Measurements from ENCODE around the gene SAMD3. TPM values are rescaled to one million over a fixed set of nuclear protein-coding genes. Genes with fewer than 3 reads are reported as not detected.
"Not testable (repeated sequence)": the region's sequence is repeated elsewhere in the genome, so short reads cannot be mapped to it uniquely, and the experiment has no call there.

SAMD3 gene
- total RNA-seq, 8 experiments from 2014 or later, result 0.05 to 2.6 (median 0.55) TPM

DNA sequence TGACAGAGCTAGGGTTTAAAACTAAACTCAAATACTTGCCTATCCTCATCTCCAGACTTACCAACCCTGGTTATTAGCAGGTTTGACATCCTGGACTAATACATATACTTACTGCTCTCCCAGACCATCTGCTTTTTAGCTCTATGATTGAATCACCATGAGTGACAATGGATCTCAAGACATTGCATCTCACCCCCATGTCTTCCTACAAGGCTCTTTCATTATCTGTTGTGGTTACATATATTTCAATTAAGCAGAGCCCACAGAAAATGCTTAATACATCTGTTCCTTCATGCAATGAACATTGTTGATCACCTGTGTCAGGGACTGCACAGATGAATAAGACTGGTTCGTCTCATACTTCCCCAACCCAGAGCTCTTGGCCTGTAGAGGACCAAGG is 19.4 kb downstream of the SAMD3 start:
- in situ Hi-C loops (cut with MboI; ENCODE audit: low pct_unique_long_range_greater_than_20kb in 2 of 9, low sequenced_read_pairs in 9 of 9, unreplicated experiment in 9 of 9), result no loop called here
- Histone ChIP-seq H3K4me3 (no peak overlapping the region), H3K27ac (no peak overlapping the region), H3K4me1 (replicated peaks in 1 of 2) (no peaks in the 10 kb centered on the region)
- 83% methylated on average over 1 of the region's 1 CpG; no CpG with 5 or more reads in 7 of the 10 experiments for WGBS, 10 experiments
- no peak for ATAC-seq (replicated peaks in 6 of 8)

DNA sequence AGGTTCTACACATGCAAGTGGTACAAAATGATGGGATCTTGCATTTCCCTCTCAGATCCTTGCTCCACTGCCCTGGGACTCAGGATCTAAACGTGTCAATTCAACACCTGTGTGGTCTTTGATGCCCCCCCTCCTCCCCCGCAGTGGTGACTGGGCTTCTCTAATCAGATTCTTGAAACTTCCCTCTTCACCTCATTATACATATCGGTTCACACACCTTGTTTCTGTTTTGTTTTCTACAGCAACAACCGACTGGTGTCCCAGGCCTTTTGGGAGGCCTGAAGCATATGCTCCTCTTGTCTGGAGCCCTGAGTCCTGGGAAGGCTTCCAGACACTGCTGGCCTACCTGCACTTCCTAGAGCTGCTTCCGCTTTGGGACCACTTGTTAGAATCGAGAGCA is 20.0 kb downstream of the SAMD3 start:
- in situ Hi-C loops (cut with MboI; ENCODE audit: low pct_unique_long_range_greater_than_20kb in 2 of 9, low sequenced_read_pairs in 9 of 9, unreplicated experiment in 9 of 9), result no loop called here
- Histone ChIP-seq H3K4me3 (no peak overlapping the region), H3K27ac (no peak overlapping the region), H3K4me1 (replicated peaks in 1 of 2) (no peaks in the 10 kb centered on the region)
- no peak for ATAC-seq (replicated peaks in 6 of 8)
- 30 to 83% (median 54%) methylated on average over 1 to 5 of the region's 6 CpGs; no CpG with 5 or more reads in 3 of the 10 experiments for WGBS, 10 experiments

DNA sequence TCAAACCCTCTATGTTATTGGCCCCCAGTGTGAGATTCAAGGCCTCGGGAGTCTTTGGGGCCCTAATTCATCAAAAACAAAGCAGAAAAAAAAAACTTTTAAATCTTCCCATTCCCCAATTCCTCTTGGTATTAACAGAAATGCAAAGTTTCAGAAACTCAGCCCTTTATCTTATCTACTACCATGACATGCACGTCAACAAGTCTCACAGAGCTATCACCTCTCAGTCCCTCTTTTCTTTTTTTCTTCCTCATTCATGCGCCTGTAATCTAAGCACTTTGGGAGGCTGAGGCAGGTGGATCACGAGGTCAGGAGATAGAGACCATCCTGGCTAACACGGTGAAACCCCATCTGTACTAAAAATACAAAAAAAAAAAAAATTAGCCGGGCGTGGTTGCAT is 22.7 kb downstream of the SAMD3 start:
- in situ Hi-C loops (cut with MboI; ENCODE audit: low pct_unique_long_range_greater_than_20kb in 2 of 9, low sequenced_read_pairs in 9 of 9, unreplicated experiment in 9 of 9), result no loop called here
- WGBS, 10 experiments, result 22 to 100% (median 75%) methylated on average over 1 to 7 of the region's 7 CpGs; no CpG with 5 or more reads in 1 of the 10 experiments
- no peak overlapping the region for H3K27ac ChIP-seq
- H3K4me1 ChIP-seq (replicated peaks in 1 of 2), result no peaks in the 10 kb centered on the region
- H3K4me3 ChIP-seq, result no peak overlapping the region
- ATAC-seq (replicated peaks in 6 of 8), result no peak

DNA sequence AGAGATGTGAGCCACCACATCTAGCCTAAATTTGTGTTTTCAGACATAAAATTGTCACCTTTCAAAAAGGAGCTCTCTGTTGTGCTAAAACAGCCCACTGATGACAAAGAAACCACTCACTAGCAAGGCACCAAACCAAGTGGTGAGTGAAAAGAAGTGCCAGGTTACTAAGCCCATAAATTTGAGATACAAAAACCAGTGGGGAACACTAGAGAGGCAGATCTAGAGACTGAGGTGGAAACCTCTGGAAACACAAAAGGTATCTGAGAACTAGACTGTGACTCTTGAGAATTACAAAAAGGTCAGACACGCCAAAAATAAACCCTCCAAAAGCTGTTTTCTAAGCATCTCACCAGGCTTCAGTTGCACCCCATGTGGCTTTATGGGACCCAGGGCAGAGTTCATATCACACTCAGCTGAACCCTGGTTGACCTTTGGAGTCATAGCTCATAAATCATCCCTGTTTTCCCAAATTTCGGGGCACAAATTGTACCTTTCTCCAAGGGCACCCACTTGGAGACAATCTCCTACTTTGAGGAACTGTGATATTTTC is 24.2 kb downstream of the SAMD3 start:
- H3K4me3 ChIP-seq, result no peak overlapping the region
- in situ Hi-C loops (cut with MboI; ENCODE audit: low pct_unique_long_range_greater_than_20kb in 2 of 9, low sequenced_read_pairs in 9 of 9, unreplicated experiment in 9 of 9), result no loop called here
- ATAC-seq (replicated peaks in 6 of 8), result no peak
- no peaks in the 10 kb centered on the region for H3K4me1 ChIP-seq (replicated peaks in 1 of 2)
- no peak overlapping the region for H3K27ac ChIP-seq
- 40 to 94% (median 77%) methylated on average over 1 to 2 of the region's 2 CpGs; no CpG with 5 or more reads in 3 of the 10 experiments for WGBS, 10 experiments

DNA sequence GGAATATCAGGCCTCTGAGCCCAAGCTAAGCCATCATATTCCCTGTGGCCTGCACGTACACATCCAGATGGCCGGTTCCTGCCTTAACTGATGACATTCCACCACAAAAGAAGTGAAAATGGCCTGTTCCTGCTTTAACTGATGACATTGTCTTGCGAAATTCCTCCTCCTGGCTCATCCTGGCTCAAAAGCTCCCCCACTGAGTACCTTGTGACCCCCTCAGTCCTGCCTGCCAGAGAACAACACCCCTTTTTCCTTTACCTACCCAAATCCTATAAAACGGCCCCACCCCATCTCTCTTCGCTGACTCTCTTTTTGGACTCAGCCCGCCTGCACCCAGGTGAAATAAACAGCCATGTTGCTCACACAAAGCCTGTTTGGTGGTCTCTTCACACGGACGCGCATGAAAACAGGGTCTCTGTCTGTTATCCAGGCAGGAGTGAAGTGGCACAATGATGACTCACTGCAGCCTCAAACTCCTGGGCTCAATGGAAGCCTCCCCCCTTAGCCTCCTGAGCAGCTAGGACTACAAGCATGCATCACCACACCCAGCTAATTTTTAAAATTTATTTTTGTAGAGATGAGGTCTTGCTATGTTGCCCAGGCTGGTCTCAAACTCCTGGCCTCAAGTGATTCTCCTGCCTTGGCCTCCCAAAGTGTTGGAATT is 24.8 kb downstream of the SAMD3 start:
- ATAC-seq (replicated peaks in 6 of 8); H3K27ac ChIP-seq: not testable (repeated sequence)
- 60 to 88% (median 77%) methylated on average over 1 to 4 of the region's 9 CpGs; no CpG with 5 or more reads in 5 of the 10 experiments for WGBS, 10 experiments

DNA sequence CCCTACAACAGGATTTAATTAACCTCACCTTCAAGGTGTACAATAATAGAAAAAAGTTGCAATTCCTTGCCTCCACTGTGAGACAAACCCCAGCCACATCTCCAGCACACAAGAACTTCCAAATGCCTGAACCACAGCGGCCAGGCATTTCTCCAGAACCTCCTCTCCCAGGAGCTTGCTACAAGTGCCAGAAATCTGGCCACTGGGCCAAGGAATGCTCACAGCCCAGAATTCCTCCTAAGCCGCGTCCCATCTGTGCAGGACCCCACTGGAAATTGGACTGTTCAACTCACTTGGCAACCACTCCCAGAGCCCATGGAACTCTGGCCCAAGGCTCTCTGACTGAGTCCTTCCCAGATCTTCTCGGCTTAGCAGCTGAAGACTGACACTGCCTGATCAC is 28.3 kb downstream of the SAMD3 start:
- H3K4me3 ChIP-seq; ATAC-seq (replicated peaks in 6 of 8); H3K4me1 ChIP-seq (replicated peaks in 1 of 2); in situ Hi-C loops (cut with MboI; ENCODE audit: low pct_unique_long_range_greater_than_20kb in 2 of 9, low sequenced_read_pairs in 9 of 9, unreplicated experiment in 9 of 9); H3K27ac ChIP-seq: not testable (repeated sequence)
- WGBS, 10 experiments, result no CpG with 5 or more reads among the region's 4 CpGs

More for the DNA sequence above, 24.8 kb downstream of the SAMD3 start:
- in situ Hi-C loops (cut with MboI; ENCODE audit: low pct_unique_long_range_greater_than_20kb in 2 of 9, low sequenced_read_pairs in 9 of 9, unreplicated experiment in 9 of 9); H3K4me1 ChIP-seq (replicated peaks in 1 of 2); H3K4me3 ChIP-seq: not testable (repeated sequence)

DNA sequence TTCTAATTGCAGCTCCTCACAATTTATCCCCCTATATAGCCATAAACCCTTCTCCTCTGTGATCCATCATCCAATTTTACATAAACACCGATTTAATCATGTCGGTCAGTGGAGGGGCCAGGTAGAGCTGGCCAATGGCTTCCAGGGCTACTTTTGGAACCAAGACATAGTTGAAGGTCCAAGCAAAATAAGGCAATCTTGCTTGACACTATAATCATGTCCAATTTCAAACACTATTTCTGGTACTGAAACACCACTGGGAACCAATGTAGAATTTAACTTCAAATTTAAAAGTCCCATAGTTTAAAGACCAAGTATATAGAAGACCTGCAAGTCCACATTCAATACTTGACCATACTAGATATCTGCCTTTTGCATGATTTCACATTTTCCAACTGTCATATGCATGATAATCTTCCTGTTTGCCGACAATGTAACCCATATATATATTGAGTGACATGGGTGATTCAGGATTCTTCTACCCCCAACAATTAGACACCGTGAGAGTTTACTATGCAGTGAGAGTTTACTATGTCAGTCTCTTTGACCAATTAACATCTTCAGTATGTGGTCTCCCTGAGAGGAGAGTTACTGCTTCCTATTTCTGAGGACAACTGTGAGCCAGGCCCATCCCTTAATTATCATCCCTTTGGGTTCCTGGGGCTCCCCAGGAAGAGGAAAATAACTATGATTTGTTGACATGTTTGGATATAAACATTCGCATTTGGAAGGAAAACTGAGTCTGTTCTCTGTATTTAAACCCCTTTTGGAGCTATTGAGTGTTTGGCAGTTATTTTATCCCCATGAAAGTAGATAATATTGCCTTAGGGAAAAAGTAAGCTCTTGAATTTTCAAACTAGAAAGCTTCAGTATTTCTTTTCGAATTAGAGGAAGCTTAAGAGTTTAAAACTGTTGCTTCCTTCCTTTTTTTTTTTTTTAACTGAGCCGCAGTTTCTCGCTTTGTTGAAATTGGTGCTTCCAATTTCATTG is 31.8 kb downstream of the SAMD3 start:
- no peaks in the 10 kb centered on the region for H3K4me1 ChIP-seq (replicated peaks in 1 of 2)
- H3K27ac ChIP-seq, result no peak overlapping the region
- H3K4me3 ChIP-seq, result no peak overlapping the region
- in situ Hi-C loops (cut with MboI; ENCODE audit: low pct_unique_long_range_greater_than_20kb in 2 of 9, low sequenced_read_pairs in 9 of 9, unreplicated experiment in 9 of 9), result no loop called here
- WGBS, 10 experiments, result 57 to 87% (median 80%) methylated on average over 6 to 8 of the region's 8 CpGs
- ATAC-seq (replicated peaks in 6 of 8), result no peak

DNA sequence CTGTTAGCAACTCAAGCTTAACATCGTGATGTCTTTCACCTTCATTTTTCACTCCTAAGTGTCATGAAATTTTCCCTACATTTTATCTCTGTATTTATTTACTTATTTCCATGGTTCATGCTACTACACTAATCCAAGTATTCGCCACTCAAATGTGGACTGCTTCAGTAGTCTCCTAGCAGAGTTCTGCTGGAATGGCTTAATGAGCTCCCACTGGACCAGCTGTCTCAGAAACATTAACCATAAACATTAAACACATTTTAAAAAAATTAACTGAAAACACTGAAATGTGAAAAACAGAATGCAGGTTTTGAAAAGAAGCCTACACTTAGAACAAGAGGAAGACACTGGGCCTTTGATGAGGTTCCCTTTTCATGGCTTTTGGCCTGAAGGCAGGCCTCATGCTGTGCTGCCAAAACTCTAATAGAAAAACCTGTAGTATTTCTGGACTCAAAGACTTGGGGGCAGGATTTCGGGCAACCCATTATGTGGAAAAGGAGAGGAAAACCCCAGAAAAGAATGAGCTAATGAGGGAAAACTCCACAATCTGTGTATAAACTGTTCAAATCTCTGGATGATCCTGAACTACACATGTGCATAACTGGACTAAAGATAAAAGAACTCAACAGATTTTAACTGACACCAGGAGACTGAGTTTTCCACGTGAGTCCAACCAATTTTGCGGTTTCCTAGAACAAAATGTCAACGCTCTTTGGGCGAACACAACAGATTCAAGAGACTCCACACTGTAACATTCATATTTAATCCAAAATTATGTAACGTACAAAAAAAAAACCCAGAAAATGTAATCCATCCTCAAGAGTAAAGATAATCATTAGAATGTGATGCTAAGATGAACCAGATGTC is 33.0 kb downstream of the SAMD3 start:
- no peak for ATAC-seq (replicated peaks in 6 of 8)
- Histone ChIP-seq H3K4me3 (no peak overlapping the region), H3K4me1 (replicated peaks in 1 of 2) (no peaks in the 10 kb centered on the region), H3K27ac (no peak overlapping the region)
- 42 to 94% (median 85%) methylated on average over 5 to 8 of the region's 8 CpGs for WGBS, 10 experiments
- in situ Hi-C loops (cut with MboI; ENCODE audit: low pct_unique_long_range_greater_than_20kb in 2 of 9, low sequenced_read_pairs in 9 of 9, unreplicated experiment in 9 of 9), result no loop called here

DNA sequence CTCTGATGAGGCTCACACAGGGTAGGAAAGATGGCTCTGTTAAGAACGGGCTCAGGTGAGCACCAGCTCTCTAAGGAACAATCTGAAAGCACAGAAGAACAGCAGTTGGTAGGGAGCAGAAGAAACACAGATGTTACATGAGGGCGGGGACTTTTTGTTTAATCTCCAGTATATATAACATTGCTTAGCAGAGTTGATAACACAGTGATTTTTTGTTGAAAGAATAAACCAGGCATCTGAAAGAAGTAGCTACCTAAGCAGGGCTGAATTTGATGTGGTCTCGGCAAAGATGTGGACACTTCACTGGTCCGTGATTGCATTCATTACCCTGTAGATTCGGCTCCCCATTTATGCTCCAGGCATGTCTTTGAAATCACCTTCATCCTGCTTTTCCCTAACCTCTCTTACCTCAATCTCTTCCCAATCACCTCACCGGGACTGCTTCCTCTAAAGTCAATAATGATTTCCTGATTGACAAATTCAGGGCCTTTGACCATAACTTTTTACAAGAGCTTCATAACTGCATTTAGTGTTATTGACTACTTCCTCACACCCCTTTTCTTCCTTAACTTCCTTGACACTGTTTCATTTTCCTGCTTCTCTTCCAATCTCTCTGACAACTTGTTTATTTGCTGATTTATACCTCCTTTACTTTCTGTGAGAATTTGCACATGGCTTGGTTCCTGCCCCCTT is 34.4 kb downstream of the SAMD3 start:
- Histone ChIP-seq H3K4me1 (replicated peaks in 1 of 2) (no peaks in the 10 kb centered on the region), H3K4me3 (no peak overlapping the region), H3K27ac (no peak overlapping the region)
- in situ Hi-C loops (cut with MboI; ENCODE audit: low pct_unique_long_range_greater_than_20kb in 2 of 9, low sequenced_read_pairs in 9 of 9, unreplicated experiment in 9 of 9), result no loop called here
- ATAC-seq (replicated peaks in 6 of 8), result no peak
- 56 to 100% (median 88%) methylated on average over 1 to 6 of the region's 6 CpGs for WGBS, 10 experiments

DNA sequence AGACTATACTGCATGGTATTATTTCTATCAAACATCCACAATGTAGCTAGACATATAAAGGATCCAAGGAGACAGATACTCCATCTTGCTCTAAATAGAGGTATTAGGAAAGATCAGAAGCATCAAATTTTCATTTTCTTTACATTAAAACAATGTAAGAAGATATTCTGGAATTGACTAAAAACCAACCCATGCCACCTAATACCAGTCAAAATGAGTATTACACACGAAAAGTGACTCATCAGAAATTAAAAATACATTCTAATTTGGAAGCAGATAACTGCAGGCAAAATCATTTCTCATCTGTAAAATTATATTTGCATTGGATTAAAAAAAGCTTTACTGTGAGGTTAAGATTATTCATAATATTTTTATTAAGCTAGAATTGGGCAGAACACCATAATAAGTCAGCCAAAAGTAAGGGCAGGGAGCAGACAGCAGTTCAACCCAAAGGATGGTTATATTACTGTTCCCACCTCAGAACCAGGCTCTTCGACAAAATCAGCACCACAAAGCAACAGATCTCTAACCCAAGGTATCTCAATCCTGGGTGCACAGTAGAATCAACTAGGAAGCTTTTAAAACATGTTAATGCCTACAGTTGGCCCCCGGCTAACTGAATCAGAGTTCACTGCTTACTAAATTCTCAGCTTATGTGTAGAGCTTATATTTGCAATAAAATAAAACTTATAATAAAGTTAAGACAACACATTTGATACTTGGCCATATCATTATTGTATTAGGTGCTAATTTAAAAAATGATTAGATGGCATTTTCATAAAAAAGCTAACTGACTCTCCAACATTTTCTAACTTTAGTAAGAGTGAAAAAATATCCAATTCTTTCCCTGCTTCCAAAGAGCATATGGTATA is 35.2 kb downstream of the SAMD3 start:
- WGBS, 10 experiments, result 0 to 100% (median 76%) methylated on average over 1 to 3 of the region's 3 CpGs; no CpG with 5 or more reads in 1 of the 10 experiments
- H3K4me3 ChIP-seq, result no peak overlapping the region
- in situ Hi-C loops (cut with MboI; ENCODE audit: low pct_unique_long_range_greater_than_20kb in 2 of 9, low sequenced_read_pairs in 9 of 9, unreplicated experiment in 9 of 9), result no loop called here
- no peak overlapping the region for H3K27ac ChIP-seq
- H3K4me1 ChIP-seq (replicated peaks in 1 of 2), result no peaks in the 10 kb centered on the region
- ATAC-seq (replicated peaks in 6 of 8), result no peak

DNA sequence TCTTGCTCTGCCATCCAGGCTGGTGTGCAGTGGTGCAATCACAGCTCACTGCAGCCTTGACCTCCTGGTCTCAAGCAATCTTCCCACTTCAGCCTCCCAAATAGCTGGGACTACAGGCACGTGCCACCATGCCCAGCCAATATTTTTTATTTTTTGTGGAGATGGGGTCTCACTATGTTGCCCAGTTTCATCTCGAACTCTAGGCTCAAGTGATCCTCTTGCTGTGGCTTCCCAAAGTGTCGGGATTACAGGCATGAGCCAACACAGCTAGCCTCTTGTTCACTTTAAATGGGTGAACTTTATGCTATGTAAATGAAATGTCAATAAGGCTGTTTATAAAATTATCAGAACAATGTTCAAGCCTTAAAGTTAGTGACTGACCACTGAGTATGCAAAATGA is 37.1 kb downstream of the SAMD3 start:
- Histone ChIP-seq H3K4me1 (replicated peaks in 1 of 2) (no peaks in the 10 kb centered on the region), H3K4me3 (no peak overlapping the region), H3K27ac (no peak overlapping the region)
- in situ Hi-C loops (cut with MboI; ENCODE audit: low pct_unique_long_range_greater_than_20kb in 2 of 9, low sequenced_read_pairs in 9 of 9, unreplicated experiment in 9 of 9), result no loop called here
- WGBS, 10 experiments, result 56 to 100% (median 80%) methylated on average over 1 to 3 of the region's 3 CpGs; no CpG with 5 or more reads in 3 of the 10 experiments
- ATAC-seq (replicated peaks in 6 of 8), result no peak

All from motor neuron (in vitro differentiated cells).